Keratinocyte (primary cell): ENCODE data around the gene CUL3. TPM values are rescaled to one million over a fixed set of nuclear protein-coding genes. Genes with fewer than 3 reads are reported as not detected.

ENCODE experiments used
- DNase-seq: peaks from one replicate; pipeline ENCODE4 v3.0.0-alpha.2; 2011; ENCODE audit warnings: low read depth, missing footprints, low spot score
- FAIRE-seq: peaks from 2 replicates; lab custom pipeline; 2011; peaks lifted over from hg19 to GRCh38; lab: Jason Lieb, UNC
- H2AFZ ChIP-seq: 2 replicates; pipeline ENCODE4 v1.6.0; 2012; ENCODE audit warnings: low read length, control low read depth, inconsistent platforms; ENCODE audit not compliant: control insufficient read depth
- H3K27ac ChIP-seq: 2 replicates; pipeline ENCODE4 v1.5.1; 2011; ENCODE audit warnings: low read length; ENCODE audit not compliant: control insufficient read depth, insufficient read depth
- H3K27me3 ChIP-seq: 3 replicates; pipeline ENCODE4 v1.6.0; 2011; ENCODE audit warnings: low read length; ENCODE audit not compliant: control insufficient read depth, insufficient read depth; ENCODE audit errors: extremely low read depth
- H3K36me3 ChIP-seq, 2 experiments: 2 replicates in 1 of 2; 3 replicates in 1 of 2; pipeline ENCODE4 v1.5.1; 2011; ENCODE audit warnings: low read length in 2 of 2, mild to moderate bottlenecking in 1 of 2; ENCODE audit not compliant: control insufficient read depth in 2 of 2, insufficient read depth in 2 of 2; ENCODE audit errors: extremely low read depth in 1 of 2
- H3K4me1 ChIP-seq: 3 replicates; pipeline ENCODE4 v1.5.1; 2011; ENCODE audit warnings: low read length; ENCODE audit not compliant: control insufficient read depth, insufficient read depth; ENCODE audit errors: extremely low read depth
- H3K4me2 ChIP-seq: 3 replicates; pipeline ENCODE4 v1.6.0; 2011; ENCODE audit warnings: low read depth, low read length; ENCODE audit not compliant: control insufficient read depth, insufficient read depth; ENCODE audit errors: extremely low read depth
- H3K4me3 ChIP-seq, 3 experiments: fragments of 200-600 bp in 1 of 3; sonication (generic) in 1 of 3; 2 replicates in 2 of 3; 3 replicates in 1 of 3; pipeline ENCODE4 v1.5.1; 2011 to 2016; ENCODE audit warnings: low read length in 3 of 3, mild to moderate bottlenecking in 3 of 3, control low read depth in 2 of 3, inconsistent platforms in 1 of 3, low read depth in 1 of 3, mixed read lengths in 1 of 3, mixed run types in 1 of 3, moderate library complexity in 1 of 3; ENCODE audit not compliant: control insufficient read depth in 2 of 3, insufficient read depth in 2 of 3; ENCODE audit errors: extremely low read depth in 1 of 3
- H3K79me2 ChIP-seq: 2 replicates; pipeline ENCODE4 v1.6.0; 2012; ENCODE audit warnings: low read length; ENCODE audit not compliant: control insufficient read depth, insufficient read depth
- H3K9ac ChIP-seq: 3 replicates; pipeline ENCODE4 v1.6.0; 2011; ENCODE audit warnings: low read length; ENCODE audit not compliant: control insufficient read depth, insufficient read depth; ENCODE audit errors: extremely low read depth
- H3K9me1 ChIP-seq: 3 replicates; pipeline ENCODE4 v1.6.0; 2011; ENCODE audit warnings: low read length; ENCODE audit not compliant: control insufficient read depth, insufficient read depth; ENCODE audit errors: extremely low read depth
- H3K9me3 ChIP-seq: 2 replicates; pipeline ENCODE4 v1.5.1; 2012; ENCODE audit warnings: low read depth, low read length; ENCODE audit not compliant: control insufficient read depth
- H4K20me1 ChIP-seq: 3 replicates; pipeline ENCODE4 v1.6.0; 2011; ENCODE audit warnings: low read length; ENCODE audit not compliant: control insufficient read depth, insufficient read depth; ENCODE audit errors: extremely low read depth
- CTCF ChIP-seq, 3 experiments: IDR thresholded peaks in 1 of 3; conservative IDR thresholded peaks in 1 of 3; optimal IDR thresholded peaks in 1 of 3; 2 replicates in 2 of 3; 3 replicates in 1 of 3; pipeline versions ENCODE3 to v1.5.1; 2011; ENCODE audit warnings: low read length in 3 of 3, mild to moderate bottlenecking in 3 of 3, moderate library complexity in 2 of 3, control low read depth in 1 of 3, inconsistent platforms in 1 of 3; ENCODE audit not compliant: insufficient read depth in 2 of 3; ENCODE audit errors: extremely low read depth in 1 of 3
- EZH2 ChIP-seq: IDR thresholded peaks from one replicate; pipeline ENCODE4 v1.6.1; 2012; ENCODE audit warnings: inconsistent platforms, mild to moderate bottlenecking, low read length, moderate library complexity
- dilution Hi-C: fragments of 300-500 bp; cut with MboI; formaldehyde crosslinking; loops from one replicate; pipeline ENCODE4 v1.7.0; 2020; ENCODE audit warnings: low sequenced_read_pairs; ENCODE audit not compliant: extremely low pct_ligation_motif_present
- polyA plus RNA-seq, 5 experiments: library from polyadenylated mRNA; depleted of rRNA in 3 of 5; stranded (reverse) in 3 of 5; stranded (forward) in 1 of 5; unstranded in 1 of 5; fragments of >200 nt; gene quantifications; 1 replicate in 1 of 5; 2 replicates in 3 of 5; 3 replicates in 1 of 5; pipeline versions ENCODE4 v1.2.1 to v1.2.3, GENCODE V29; 2011 to 2012; ENCODE audit warnings: missing spikeins in 2 of 5, low read depth in 1 of 5, low replicate concordance in 1 of 5

CUL3 gene
- polyA plus RNA-seq, 1 donor (not counting 4 experiments of a cell fraction or from before 2014, with no cell fraction given) = 71.7 TPM

GRCh38 chr2:224613543-224614286 is 28.6 kb upstream of the CUL3 start:
- Histone ChIP-seq H3K36me3 (no peaks in the 10 kb centered on the region), H2AFZ (no peak overlapping the region), H3K27ac (no peak overlapping the region), H3K4me1 (no peaks in the 10 kb centered on the region), H3K9me3 (no peaks in the 10 kb centered on the region), H3K27me3 (no peaks in the 10 kb centered on the region), H3K9me1 (no peaks in the 10 kb centered on the region), H3K79me2 (no peaks in the 10 kb centered on the region), H3K4me2 (no peak overlapping the region), H3K9ac (no peak overlapping the region), H3K4me3 (no peak overlapping the region), H4K20me1 (no peaks in the 10 kb centered on the region)
- no peak for TF ChIP-seq CTCF (optimal IDR thresholded peaks at IDR 0.05 in 1 of 3, IDR thresholded peaks at IDR 0.05 in 1 of 3, conservative IDR thresholded peaks at IDR 0.05 in 1 of 3; ENCODE audit: extremely low read depth in 1 of 3, insufficient read depth in 2 of 3, low read length in 3 of 3)
- TF ChIP-seq EZH2 = no peak
- FAIRE-seq = no peak
- dilution Hi-C loops = no loop called here
- no peak for DNase-seq

- Histone ChIP-seq H3K4me1 (no peaks in the 10 kb centered on the region), H3K79me2 (no peaks in the 10 kb centered on the region), H3K9me3 (no peaks in the 10 kb centered on the region), H3K27me3 (no peaks in the 10 kb centered on the region), H3K27ac (no peak overlapping the region), H3K9me1 (no peaks in the 10 kb centered on the region), H2AFZ (no peak overlapping the region), H3K9ac (no peak overlapping the region), H3K4me2 (no peak overlapping the region), H4K20me1 (no peaks in the 10 kb centered on the region), H3K36me3 (no peaks in the 10 kb centered on the region), H3K4me3 (no peak overlapping the region)
- FAIRE-seq (no peak), DNase-seq (no peak)
- dilution Hi-C loops = no loop called here
- TF ChIP-seq EZH2 (no peak), CTCF (optimal IDR thresholded peaks at IDR 0.05 in 1 of 3, IDR thresholded peaks at IDR 0.05 in 1 of 3, conservative IDR thresholded peaks at IDR 0.05 in 1 of 3; ENCODE audit: extremely low read depth in 1 of 3, insufficient read depth in 2 of 3, low read length in 3 of 3) (no peak)
Observed at GRCh38 chr2:224612578-224612977, 27.4 kb upstream of the CUL3 start.
